ENCODE results near the gene USP6NL. TPM values are rescaled to one million over a fixed set of nuclear protein-coding genes. Genes with fewer than 3 reads are reported as not detected.

The USP6NL gene
- total RNA-seq, 1 donor from 2014 or later = 20.0 TPM

- intact Hi-C loops (cut with DNase I) = no loop called here
- Histone ChIP-seq H3K36me3 (no peaks in the 10 kb centered on the region), H3K27ac (no peak overlapping the region), H3K4me3 (no peak overlapping the region), H3K27me3 (ENCODE audit: low read depth) (no peaks in the 10 kb centered on the region), H3K9me3 (no peaks in the 10 kb centered on the region), H3K4me1 (no peaks in the 10 kb centered on the region)
- peak in 1 of 2 donors; percentile 73 for ATAC-seq
- DNase-seq = no peak
- TF ChIP-seq CTCF (IDR thresholded peaks at IDR 0.05) = no peak
Measured at GRCh38 chr10:11539191-11539868, 72.1 kb downstream of the USP6NL start.

- H3K4me3 ChIP-seq = no peak overlapping the region
- H3K9me3 ChIP-seq = no peaks in the 10 kb centered on the region
- H3K27ac ChIP-seq = no peak overlapping the region
- no peak for TF ChIP-seq CTCF (IDR thresholded peaks at IDR 0.05)
- no peak for ATAC-seq
- H3K4me1 ChIP-seq = no peaks in the 10 kb centered on the region
- H3K27me3 ChIP-seq (ENCODE audit: low read depth) = no peaks in the 10 kb centered on the region
- no peaks in the 10 kb centered on the region for H3K36me3 ChIP-seq
- intact Hi-C loops (cut with DNase I) = no loop called here
- DNase-seq = no peak
Measured at GRCh38 chr10:11538834-11539190, 72.6 kb downstream of the USP6NL start.

- intact Hi-C loops (cut with DNase I) = no loop called here
- H3K27me3 ChIP-seq (ENCODE audit: low read depth) = no peaks in the 10 kb centered on the region
- no peak overlapping the region for H3K4me3 ChIP-seq
- ATAC-seq (no peak), DNase-seq (no peak)
- H3K36me3 ChIP-seq = no peaks in the 10 kb centered on the region
- H3K27ac ChIP-seq = no peak overlapping the region
- peaks cover 10% of the 10 kb centered on the region for H3K4me1 ChIP-seq
- no peaks in the 10 kb centered on the region for H3K9me3 ChIP-seq
- TF ChIP-seq CTCF (IDR thresholded peaks at IDR 0.05) = no peak
Measured at GRCh38 chr10:11536228-11536627, 75.2 kb downstream of the USP6NL start.

GRCh38 chr10:11535346-11535959 is 76.0 kb downstream of the USP6NL start:
- no peak for ATAC-seq
- H3K36me3 ChIP-seq = no peaks in the 10 kb centered on the region
- H3K27me3 ChIP-seq (ENCODE audit: low read depth) = no peaks in the 10 kb centered on the region
- H3K9me3 ChIP-seq = no peaks in the 10 kb centered on the region
- no peak overlapping the region for H3K27ac ChIP-seq
- no peak for TF ChIP-seq CTCF (IDR thresholded peaks at IDR 0.05)
- intact Hi-C loops (cut with DNase I) = no loop called here
- no peak overlapping the region for H3K4me3 ChIP-seq
- no peak for DNase-seq
- H3K4me1 ChIP-seq = peaks cover 10% of the 10 kb centered on the region

- intact Hi-C loops (cut with DNase I) = no loop called here
- no peaks in the 10 kb centered on the region for H3K36me3 ChIP-seq
- H3K27me3 ChIP-seq (ENCODE audit: low read depth) = no peaks in the 10 kb centered on the region
- DNase-seq = no peak
- peaks cover 24% of the 10 kb centered on the region for H3K4me1 ChIP-seq
- H3K9me3 ChIP-seq = no peaks in the 10 kb centered on the region
- H3K4me3 ChIP-seq = no peak overlapping the region
- peak; percentile 37 to 52 for ATAC-seq
- peak; percentile 24 for TF ChIP-seq CTCF (IDR thresholded peaks at IDR 0.05)
- H3K27ac ChIP-seq = no peak overlapping the region
Measured at GRCh38 chr10:11533328-11533781, 78.1 kb downstream of the USP6NL start.
